AG09319 (cell line): ENCODE measurements around the gene SLC6A18.
"Not testable (repeated sequence)": the region's sequence is repeated elsewhere in the genome, so short reads cannot be mapped to it uniquely, and the experiment has no call there.

ENCODE experiments used
- DNase-seq: peaks from one replicate; pipeline ENCODE4 v3.0.0-alpha.2; 2010; ENCODE audit warnings: low read depth; ENCODE audit errors: extremely low read depth
- CTCF ChIP-seq: IDR thresholded peaks from 2 replicates; pipeline ENCODE4 v1.5.1; 2011; ENCODE audit warnings: low read depth, mild to moderate bottlenecking, inconsistent platforms, low read length, moderate library complexity

SLC6A18 gene

GRCh38 chr5:1280177-1281037 is 55.2 kb downstream of the SLC6A18 start:
- no peak for DNase-seq
- no peak for TF ChIP-seq CTCF

- TF ChIP-seq CTCF = no peak
- no peak for DNase-seq
Measured at GRCh38 chr5:1281038-1281882, 56.1 kb downstream of the SLC6A18 start.

GRCh38 chr5:1282131-1282992 is 57.2 kb downstream of the SLC6A18 start:
- no peak for DNase-seq
- TF ChIP-seq CTCF = no peak

GRCh38 chr5:1282993-1283728 is 58.0 kb downstream of the SLC6A18 start:
- DNase-seq = not testable (repeated sequence)

GRCh38 chr5:1283729-1284041 is 58.5 kb downstream of the SLC6A18 start:
- DNase-seq = not testable (repeated sequence)

GRCh38 chr5:1284336-1284970 is 59.3 kb downstream of the SLC6A18 start:
- DNase-seq = not testable (repeated sequence)

- no peak for TF ChIP-seq CTCF
- no peak for DNase-seq
Measured at GRCh38 chr5:1285141-1285540, 60.0 kb downstream of the SLC6A18 start.

- TF ChIP-seq CTCF = no peak
Measured at GRCh38 chr5:1285883-1286291, 60.7 kb downstream of the SLC6A18 start.

More at GRCh38 chr5:1285883-1286291, 60.7 kb downstream of the SLC6A18 start:
- DNase-seq = no peak
